ENCODE data around the gene DTYMK. TPM values are rescaled to one million over a fixed set of nuclear protein-coding genes. Genes with fewer than 3 reads are reported as not detected.

The DTYMK gene
- polyA plus RNA-seq, 1 donor: 27.0 TPM

Other genes with a start within 250 kb of the DTYMK start
- 311 TPM for gene STK25, start 178.2 kb downstream of the DTYMK start, polyA plus RNA-seq (ENCODE audit: insufficient read length)
- gene BOK, start 128.1 kb downstream of the DTYMK start, polyA plus RNA-seq (ENCODE audit: insufficient read length): 69.5 TPM
- gene THAP4, start 49.7 kb downstream of the DTYMK start, polyA plus RNA-seq (ENCODE audit: insufficient read length): 47.2 TPM
- 59.6 TPM for gene ATG4B, start 49.1 kb downstream of the DTYMK start, polyA plus RNA-seq (ENCODE audit: insufficient read length)
- 21.8 TPM for gene ING5, start 15.2 kb upstream of the DTYMK start, polyA plus RNA-seq (ENCODE audit: insufficient read length)
- gene D2HGDH, start 47.8 kb upstream of the DTYMK start, polyA plus RNA-seq (ENCODE audit: insufficient read length): 25.0 TPM
- gene GAL3ST2, start 90.0 kb upstream of the DTYMK start, polyA plus RNA-seq (ENCODE audit: insufficient read length): not detected
- gene NEU4, start 122.4 kb upstream of the DTYMK start, polyA plus RNA-seq (ENCODE audit: insufficient read length): 6.7 TPM
- 0.12 TPM for gene PDCD1, start 172.1 kb upstream of the DTYMK start, polyA plus RNA-seq (ENCODE audit: insufficient read length)
- not detected for gene RTP5, start 182.9 kb upstream of the DTYMK start, polyA plus RNA-seq (ENCODE audit: insufficient read length)